ACHN (cell line): ENCODE results near the gene GAS7.
"Not testable (repeated sequence)": the region's sequence is repeated elsewhere in the genome, so short reads cannot be mapped to it uniquely, and the experiment has no call there.

Experiments used
- DNase-seq: peaks from one replicate; pipeline ENCODE4 v3.0.0-alpha.2; 2015
- in situ Hi-C: cut with HindIII; loops from 2 replicates; pipeline ENCODE4 v1.10.0; 2017; ENCODE audit warnings: low sequenced_read_pairs, low pct_ligation_motif_present, low pct_unique_long_range_greater_than_20kb

GAS7 gene

GRCh38 chr17:10064536-10064935 lies 133.9 kb downstream of the GAS7 start:
- in situ Hi-C loops, result no loop called here
- no peak for DNase-seq

GRCh38 chr17:10063730-10064241 lies 134.6 kb downstream of the GAS7 start:
- no peak for DNase-seq
- in situ Hi-C loops, result no loop called here

GRCh38 chr17:10062691-10063385 lies 135.6 kb downstream of the GAS7 start:
- no peak for DNase-seq
- in situ Hi-C loops, result no loop called here

- no peak for DNase-seq
- in situ Hi-C loops, result no loop called here
Observed at GRCh38 chr17:10061111-10061845, 137.1 kb downstream of the GAS7 start.

GRCh38 chr17:10060526-10060925 lies 137.9 kb downstream of the GAS7 start:
- no peak for DNase-seq
- in situ Hi-C loops, result no loop called here

- DNase-seq, result no peak
- in situ Hi-C loops, result no loop called here
Observed at GRCh38 chr17:10059684-10060211, 138.7 kb downstream of the GAS7 start.

- no peak for DNase-seq
- in situ Hi-C loops, result no loop called here
Observed at GRCh38 chr17:10058921-10059683, 139.3 kb downstream of the GAS7 start.

GRCh38 chr17:10057466-10057865 lies 140.9 kb downstream of the GAS7 start:
- in situ Hi-C loops, DNase-seq: not testable (repeated sequence)

GRCh38 chr17:10055262-10055975 lies 143.0 kb downstream of the GAS7 start:
- in situ Hi-C loops, result no loop called here
- no peak for DNase-seq

- DNase-seq, result no peak
- in situ Hi-C loops, result no loop called here
Observed at GRCh38 chr17:10053782-10054540, 144.4 kb downstream of the GAS7 start.

GRCh38 chr17:10052106-10052813 lies 146.1 kb downstream of the GAS7 start:
- DNase-seq, result no peak
- in situ Hi-C loops, result no loop called here

- in situ Hi-C loops, result no loop called here
- no peak for DNase-seq
Observed at GRCh38 chr17:10051112-10051511, 147.3 kb downstream of the GAS7 start.

GRCh38 chr17:10050597-10051101 lies 147.8 kb downstream of the GAS7 start:
- DNase-seq, result no peak
- in situ Hi-C loops, result no loop called here

- in situ Hi-C loops, result no loop called here
- no peak for DNase-seq
Observed at GRCh38 chr17:10048629-10049350, 149.6 kb downstream of the GAS7 start.

- no peak for DNase-seq
- in situ Hi-C loops, result no loop called here
Observed at GRCh38 chr17:10046786-10047785, 151.3 kb downstream of the GAS7 start.
